Measurements from ENCODE around the gene ZYX.

GRCh38 chr7:143395187-143396149, 14.3 kb downstream of the ZYX start:
- TF ChIP-seq CTCF (IDR thresholded peaks at IDR 0.05) (peak in 1 of 4 donors; percentile 20), POLR2A (IDR thresholded peaks at IDR 0.05) (no peak)

Measured in right lobe of liver (tissue), 4 donors.